Measurements from ENCODE around the gene AUTS2. TPM values are rescaled to one million over a fixed set of nuclear protein-coding genes. Genes with fewer than 3 reads are reported as not detected.
A peak's percentile ranks its signal among the peaks of the same experiment; 100 is the strongest.

AUTS2 gene
- total RNA-seq (2014; rRNA removed; shearing (Covaris generic)): 7.3 and 7.4 TPM in 2 replicates
- 6.3 and 13.3 TPM in 2 replicates for polyA plus RNA-seq (2014; cell fraction: nucleus; rRNA removed)

GRCh38 chr7:69598081-69598486, at the start of gene AUTS2:
Gene AUTS2 (plus strand): TSS chr7:69598475. CDS start chr7:69599654, 1,179 bp downstream.
- DNase-seq (ENCODE audit: extremely low read depth, low read depth): peak; percentile 89

DNA sequence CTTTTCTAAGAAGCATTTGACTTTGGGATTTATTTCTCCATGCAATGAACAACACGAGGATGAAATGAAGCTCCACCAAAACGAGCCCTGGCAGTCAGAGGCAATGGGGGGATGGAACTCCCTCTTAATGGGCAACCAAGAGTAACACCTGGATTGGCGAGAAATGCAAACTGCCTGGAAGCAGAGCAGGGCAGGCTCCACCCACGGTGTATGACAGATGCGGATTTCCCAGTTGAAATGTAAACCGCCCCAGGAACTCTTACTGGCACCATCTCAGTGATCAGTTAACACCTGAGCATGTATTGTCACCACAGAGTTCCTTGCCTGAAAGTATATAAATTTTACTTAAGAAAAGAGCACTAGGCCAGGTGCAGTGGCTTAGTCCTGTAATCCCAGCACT, 47.3 kb upstream of the AUTS2 start:
- no peak for DNase-seq (ENCODE audit: extremely low read depth, low read depth)

GRCh38 chr7:69553190-69553589, 45.1 kb upstream of the AUTS2 start:
- DNase-seq (ENCODE audit: extremely low read depth, low read depth): no peak

DNA sequence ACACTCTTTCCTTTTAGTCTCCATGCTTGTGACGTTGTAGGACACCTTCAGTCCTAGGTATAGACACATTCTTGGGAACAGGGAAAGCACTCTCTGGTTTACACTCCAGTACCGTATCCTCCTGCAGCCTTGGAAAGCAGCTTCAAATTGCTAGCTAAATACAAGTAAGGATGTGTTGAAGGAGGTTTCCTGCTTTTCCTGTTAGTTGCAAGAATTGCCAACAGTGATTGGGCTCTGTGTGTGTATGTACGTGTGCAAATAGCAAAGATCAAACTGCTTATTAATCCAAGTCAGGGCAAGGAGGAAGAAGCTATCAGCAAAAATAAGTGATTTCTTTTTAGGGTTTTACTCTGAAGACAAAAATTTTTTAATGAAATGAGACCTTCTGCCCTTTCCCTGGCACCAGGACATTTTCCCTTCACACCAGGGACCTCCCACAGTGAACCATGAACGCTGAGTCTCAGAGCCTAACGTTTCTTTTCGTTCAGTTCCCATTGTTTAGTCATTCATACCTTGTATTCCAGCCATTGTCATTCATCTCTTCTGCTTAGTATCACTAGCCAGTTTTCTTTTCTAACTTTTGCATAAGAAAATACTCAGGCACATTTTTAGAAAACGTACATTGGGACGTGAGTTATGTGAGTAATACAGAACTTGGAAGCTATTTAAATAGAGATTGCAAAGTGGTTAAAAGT, 36.9 kb upstream of the AUTS2 start:
- DNase-seq (ENCODE audit: extremely low read depth, low read depth): no peak

- DNase-seq (ENCODE audit: extremely low read depth, low read depth): peak; percentile 26
Measured at GRCh38 chr7:69564454-69565417, 33.5 kb upstream of the AUTS2 start.

GRCh38 chr7:69567800-69568199, 30.5 kb upstream of the AUTS2 start:
- DNase-seq (ENCODE audit: extremely low read depth, low read depth): no peak

- DNase-seq (ENCODE audit: extremely low read depth, low read depth): no peak
Measured at GRCh38 chr7:69568266-69568665, 30.0 kb upstream of the AUTS2 start.

DNA sequence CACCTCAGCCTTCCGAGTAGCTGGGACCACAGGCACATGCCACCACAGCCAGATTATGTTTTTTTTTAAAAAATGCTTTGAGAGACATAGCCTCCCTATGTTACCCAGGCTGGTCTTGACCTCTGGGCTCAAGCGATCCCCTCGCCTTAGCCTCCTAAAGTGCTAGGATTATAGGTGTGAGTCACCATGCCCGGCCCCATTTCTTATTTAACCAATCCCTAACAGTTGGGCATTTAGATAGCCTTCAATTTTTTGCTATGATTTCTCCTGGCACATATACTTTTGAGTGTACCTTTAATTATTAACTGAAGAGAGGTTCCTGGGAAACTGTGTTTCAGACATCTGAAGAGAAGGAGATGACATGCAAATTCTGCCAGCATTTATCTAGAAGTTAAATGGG, 22.6 kb upstream of the AUTS2 start:
- no peak for DNase-seq (ENCODE audit: extremely low read depth, low read depth)

DNA sequence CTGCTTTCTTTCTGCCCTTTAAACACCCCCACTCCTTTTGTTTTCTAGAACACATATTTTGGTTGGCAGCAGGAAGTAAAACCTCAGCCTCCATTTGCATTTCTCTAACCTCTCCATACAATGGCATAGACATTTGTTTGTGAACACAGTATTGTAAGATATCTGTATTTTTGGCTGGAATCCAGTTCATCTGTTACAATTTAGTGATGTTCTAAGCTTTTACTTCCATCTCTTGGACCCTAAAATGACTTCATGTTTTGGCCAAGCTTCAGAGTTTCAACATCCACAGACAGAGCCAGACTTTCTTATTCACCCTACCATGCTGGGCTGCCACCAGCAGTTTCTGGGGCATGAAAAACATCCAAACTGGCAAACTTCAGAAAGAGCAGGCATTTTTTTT, 21.1 kb upstream of the AUTS2 start:
- DNase-seq (ENCODE audit: extremely low read depth, low read depth): no peak

DNA sequence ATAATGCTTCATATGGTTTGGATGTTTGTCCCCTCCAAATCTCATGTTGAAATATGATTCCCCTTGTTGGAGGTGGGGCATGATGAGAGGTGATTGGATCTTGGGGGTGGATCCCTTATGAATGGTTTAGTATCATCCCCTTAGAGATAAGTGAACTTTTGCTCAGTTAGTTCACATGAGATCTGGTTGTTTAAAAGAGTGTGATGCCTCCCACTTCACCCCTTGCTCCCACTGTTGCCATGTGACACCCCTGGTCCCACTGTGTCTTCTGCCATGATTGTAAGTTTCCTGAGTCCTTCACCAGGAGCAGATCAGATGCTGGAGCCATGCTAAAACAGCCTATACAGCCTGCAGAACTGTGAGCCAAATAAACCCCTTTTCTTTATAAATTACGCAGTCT, 13.1 kb upstream of the AUTS2 start:
- DNase-seq (ENCODE audit: extremely low read depth, low read depth): no peak

DNA sequence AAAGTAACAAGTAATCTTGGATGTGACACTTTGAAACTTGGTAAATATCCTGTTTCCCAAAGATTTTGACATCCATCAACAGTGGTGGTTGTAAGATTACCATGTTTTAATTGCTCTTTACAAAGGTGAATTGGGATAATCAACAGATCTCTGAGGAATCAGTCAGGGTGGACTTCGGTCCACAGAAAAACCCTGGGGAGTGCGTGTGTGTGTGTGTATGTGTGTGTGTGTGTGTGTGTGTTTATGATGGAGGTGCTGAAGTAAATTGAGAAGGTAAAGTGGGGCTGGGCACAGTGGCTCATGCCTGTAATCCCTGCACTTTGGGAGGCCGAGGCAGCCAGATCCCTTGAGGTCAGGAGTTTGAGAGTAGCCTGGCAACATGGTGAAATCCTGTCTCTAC, 12.0 kb upstream of the AUTS2 start:
- no peak for DNase-seq (ENCODE audit: extremely low read depth, low read depth)

- no peak for DNase-seq (ENCODE audit: extremely low read depth, low read depth)
Measured at GRCh38 chr7:69588773-69589172, 9.5 kb upstream of the AUTS2 start.

- no peak for DNase-seq (ENCODE audit: extremely low read depth, low read depth)
Measured at GRCh38 chr7:69591805-69592204, 6.5 kb upstream of the AUTS2 start.

DNA sequence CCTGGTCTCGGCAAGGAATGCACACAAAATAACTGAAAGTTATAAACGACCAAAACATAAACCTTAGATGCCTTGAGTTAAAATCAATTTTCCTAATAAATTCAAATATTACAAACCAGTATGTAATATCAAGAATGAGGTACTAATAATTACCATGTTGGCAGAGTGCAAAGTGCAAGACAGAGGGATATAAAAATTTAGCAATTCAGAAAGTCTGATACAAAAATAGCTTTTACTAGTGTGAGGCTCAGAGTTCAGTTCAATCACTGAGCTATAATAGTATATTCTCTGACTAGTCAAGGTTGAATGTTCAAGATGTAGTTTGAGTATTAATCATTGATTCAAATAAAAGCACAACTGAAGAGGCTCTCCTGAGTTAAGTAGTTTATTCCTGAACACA, 4.8 kb upstream of the AUTS2 start:
- no peak for DNase-seq (ENCODE audit: extremely low read depth, low read depth)

- no peak for DNase-seq (ENCODE audit: extremely low read depth, low read depth)
Measured at GRCh38 chr7:69595415-69595814, 2.9 kb upstream of the AUTS2 start.

- no peak for DNase-seq (ENCODE audit: extremely low read depth, low read depth)
Measured at GRCh38 chr7:69596056-69596455, 2.2 kb upstream of the AUTS2 start.

- DNase-seq (ENCODE audit: extremely low read depth, low read depth): no peak
Measured at GRCh38 chr7:69596723-69597277, 1.5 kb upstream of the AUTS2 start.

GRCh38 chr7:69597278-69598076, 798 bp upstream of the AUTS2 start:
- DNase-seq (ENCODE audit: extremely low read depth, low read depth): no peak

GRCh38 chr7:69598487-69599285, 411 bp downstream of the AUTS2 start:
- no peak for DNase-seq (ENCODE audit: extremely low read depth, low read depth)

Data from NCI-H460 (cell line).